B cell (primary cell): ENCODE measurements around the gene DSTYK. TPM values are rescaled to one million over a fixed set of nuclear protein-coding genes. Genes with fewer than 3 reads are reported as not detected.
A peak's percentile ranks its signal among the peaks of the same experiment; 100 is the strongest.

ENCODE experiments used
- ATAC-seq: fragments of 200-7000 bp; cut with Tn5 transposase; one replicate; pipeline ENCODE4 v1.10.0; 2021; ENCODE audit warnings: low read depth, mild to moderate bottlenecking, moderate number of reproducible peaks, moderate library complexity
- CTCF ChIA-PET: fragments of 350-600 bp; sonication (Branson Sonifier 250); formaldehyde crosslinking; loops from one replicate; lab custom pipeline; 2021; ENCODE audit warnings: antibody characterized with exemption, inconsistent platforms; lab: Charles Lee
- POLR2A ChIA-PET: fragments of 350-600 bp; sonication (Branson Sonifier 250); formaldehyde crosslinking; loops from one replicate; lab custom pipeline; 2021; ENCODE audit warnings: antibody characterized with exemption; lab: Charles Lee
- DNase-seq: peaks from one replicate; pipeline ENCODE4 v3.0.0; 2013
- H2AFZ ChIP-seq: 2 replicates; pipeline ENCODE4 v1.6.1; 2012; ENCODE audit warnings: mild to moderate bottlenecking, low read depth, low read length; ENCODE audit not compliant: insufficient read depth, poor library complexity, severe bottlenecking
- H3K27ac ChIP-seq, 2 donors: 1 replicate in 1 of 2; 2 replicates in 1 of 2; pipeline ENCODE4 v1.5.1; 2012 to 2013; ENCODE audit warnings: low read length in 2 of 2, mild to moderate bottlenecking in 2 of 2, moderate library complexity in 1 of 2
- H3K27me3 ChIP-seq, 4 experiments: fragments of 200-600 bp in 1 of 4; sonication (generic) in 1 of 4; replicated peaks in 1 of 4; 1 replicate in 2 of 4; 2 replicates in 2 of 4; pipeline versions ENCODE4 v1.6.1 to v1.7.0; 2013 to 2016; ENCODE audit warnings: low read length in 3 of 4, mild to moderate bottlenecking in 2 of 4, mixed read lengths in 1 of 4, moderate library complexity in 1 of 4; ENCODE audit not compliant: insufficient read depth in 4 of 4, control insufficient read depth in 3 of 4; ENCODE audit errors: control extremely low read depth in 1 of 4
- H3K36me3 ChIP-seq, 2 experiments: replicated peaks in 1 of 2; 1 replicate in 1 of 2; 2 replicates in 1 of 2; pipeline versions ENCODE4 v1.6.1 to v1.7.1; 2013; ENCODE audit warnings: low read length in 1 of 2; ENCODE audit not compliant: insufficient read depth in 2 of 2, control insufficient read depth in 1 of 2; ENCODE audit errors: control extremely low read depth in 1 of 2, extremely low read depth in 1 of 2
- H3K4me1 ChIP-seq, 2 donors: fragments of 200-600 bp in 1 of 2; sonication (generic) in 1 of 2; 1 replicate in 1 of 2; 2 replicates in 1 of 2; pipeline versions ENCODE4 v1.5.1 to v1.6.1; 2013 to 2017; ENCODE audit warnings: low read length in 2 of 2; ENCODE audit not compliant: control insufficient read depth in 2 of 2, insufficient read depth in 2 of 2
- H3K4me2 ChIP-seq: replicated peaks from 2 replicates; pipeline ENCODE3; 2012; ENCODE audit warnings: mild to moderate bottlenecking, low read depth, low read length; ENCODE audit not compliant: poor library complexity, severe bottlenecking
- H3K4me3 ChIP-seq, 5 experiments: fragments of 200-600 bp in 1 of 5; sonication (generic) in 1 of 5; 1 replicate in 3 of 5; 2 replicates in 2 of 5; pipeline versions ENCODE4 v1.5.1 to v1.7.0; 2011 to 2016; ENCODE audit warnings: low read length in 4 of 5, mild to moderate bottlenecking in 4 of 5, low read depth in 2 of 5, control low read depth in 1 of 5, moderate library complexity in 1 of 5; ENCODE audit not compliant: insufficient read depth in 1 of 5; ENCODE audit errors: control extremely low read depth in 1 of 5, extremely low read depth in 1 of 5
- H3K79me2 ChIP-seq: fragments of 200-600 bp; sonication (generic); one replicate; pipeline ENCODE4 v1.6.0; 2016; ENCODE audit warnings: low read length; ENCODE audit not compliant: control insufficient read depth, insufficient read depth
- H3K9ac ChIP-seq: fragments of 200-600 bp; sonication (generic); 2 replicates; pipeline ENCODE4 v1.6.1; 2017; ENCODE audit warnings: mild to moderate bottlenecking, low read length, moderate library complexity
- H3K9me3 ChIP-seq, 3 donors: one replicate each; pipeline versions ENCODE4 v1.6.1 to v1.7.1; 2013; ENCODE audit warnings: low read length in 2 of 3; ENCODE audit not compliant: control insufficient read depth in 2 of 3, insufficient read depth in 1 of 3; ENCODE audit errors: control extremely low read depth in 1 of 3
- H4K20me1 ChIP-seq: 2 replicates; pipeline ENCODE4 v1.6.0; 2012; ENCODE audit warnings: mild to moderate bottlenecking, low read length; ENCODE audit not compliant: insufficient read depth, control insufficient read depth, poor library complexity, severe bottlenecking
- H3K27ac Mint-ChIP-seq: one replicate; pipeline ENCODE4 v1.8.0; 2021; ENCODE audit warnings: mixed read lengths
- H3K27me3 Mint-ChIP-seq: one replicate; pipeline ENCODE4 v1.8.0; 2021; ENCODE audit warnings: mixed read lengths
- H3K4me1 Mint-ChIP-seq: one replicate; pipeline ENCODE4 v1.8.0; 2021; ENCODE audit warnings: mixed read lengths
- H3K4me3 Mint-ChIP-seq: one replicate; pipeline ENCODE4 v1.8.0; 2021; ENCODE audit warnings: mixed read lengths
- H3K9me3 Mint-ChIP-seq: one replicate; pipeline ENCODE4 v1.8.0; 2022; ENCODE audit warnings: mixed read lengths; ENCODE audit not compliant: insufficient read depth
- EZH2 ChIP-seq: IDR thresholded peaks from 2 replicates; pipeline ENCODE4 v1.6.1; 2012; ENCODE audit warnings: borderline replicate concordance, low read depth, mild to moderate bottlenecking, moderate library complexity, low read length; ENCODE audit not compliant: insufficient read depth, poor library complexity, severe bottlenecking
- WGBS: methylation state at CpG from one replicate; pipeline ENCODE4 v1.1.5; 2013; ENCODE audit warnings: missing lambda C conversion rate; ENCODE audit not compliant: insufficient coverage; 5-methylcytosine and 5-hydroxymethylcytosine counted together
- intact Hi-C: fragments of 100-400 bp; cut with micrococcal nuclease; formaldehyde crosslinking; loops from one replicate; pipeline ENCODE4 v1.10.0; 2022
- polyA plus RNA-seq: library from polyadenylated mRNA; depleted of rRNA; stranded (reverse); fragments of >200 nt; gene quantifications from 2 replicates; pipeline ENCODE4 v1.2.3, GENCODE V29; 2012
- total RNA-seq, 2 donors: library from RNA; stranded (reverse); fragments of 120-200 nt in 1 of 2; gene quantifications; 1 replicate in 1 of 2; 2 replicates in 1 of 2; pipeline versions ENCODE4 v1.2.3 to v1.2.4, GENCODE V29; 2013 to 2022
- TF ChIP-seq, protein P1 (sequence below): fragments of 200-600 bp; IDR thresholded peaks from one replicate; pipeline ENCODE4 v1.8.0; 2022; ENCODE audit warnings: antibody characterized with exemption, mild to moderate bottlenecking

Gene DSTYK
- total and polyA plus RNA-seq, 2 donors (not counting 1 experiment from before 2014, with no cell fraction given): 3.6 to 15.7 TPM

DNA sequence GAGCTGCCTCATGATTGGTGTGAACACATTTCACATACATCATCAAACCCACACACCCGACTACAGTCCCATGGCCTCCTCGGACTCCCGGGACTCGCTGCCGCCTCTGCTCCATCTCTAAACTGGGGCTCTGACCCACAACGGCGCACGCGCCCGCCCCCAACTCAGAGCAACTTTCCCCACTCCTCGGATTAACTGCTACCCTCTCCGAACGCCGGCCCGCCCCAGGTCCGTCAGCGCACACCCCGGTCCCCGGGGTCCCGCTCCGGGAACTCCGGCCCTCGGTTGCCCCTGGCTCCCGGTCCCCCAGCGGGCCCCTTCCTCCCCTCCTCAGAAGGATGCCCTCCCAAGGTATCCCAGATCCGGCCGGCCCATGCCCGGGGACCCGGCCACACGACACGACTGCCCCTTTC, 740 bp downstream of the DSTYK start:
- CTCF ChIA-PET: interaction anchor here (1.0 to 1.5 kb wide), 2 partner anchors 45 to 69 kb away, joined by 3 to 4 read pairs; no protein-coding TSS in a partner anchor
- POLR2A ChIA-PET: interaction anchor here (0.6 to 1.8 kb wide), 3 partner anchors 18 to 1352 kb away, joined by 3 to 8 read pairs (median 5); no protein-coding TSS in a partner anchor
- peak overlapping the region; percentile 92 for H3K9ac ChIP-seq
- no peak for DNase-seq
- peak; percentile 0 for ATAC-seq
- no peaks in the 10 kb centered on the region for H3K27me3 ChIP-seq
- Mint-ChIP-seq H3K27ac (peak overlapping the region; percentile 96), H3K4me3 (peak overlapping the region; percentile 96), H3K4me1 (peaks cover 48% of the 10 kb centered on the region), H3K9me3 (no peaks in the 10 kb centered on the region), H3K27me3 (no peaks in the 10 kb centered on the region)
- H3K79me2 ChIP-seq: peaks cover 55% of the 10 kb centered on the region
- peak overlapping the region; percentile 97 for H2AFZ ChIP-seq
- peak overlapping the region; percentile 64 to 75 for H3K27ac ChIP-seq
- H3K4me2 ChIP-seq: peak overlapping the region; percentile 89
- H3K36me3 ChIP-seq: no peaks in the 10 kb centered on the region
- peaks cover 22 to 25% of the 10 kb centered on the region in 2 donors for H3K4me1 ChIP-seq
- H4K20me1 ChIP-seq: peaks cover 6% of the 10 kb centered on the region
- TF ChIP-seq, protein P1, sequence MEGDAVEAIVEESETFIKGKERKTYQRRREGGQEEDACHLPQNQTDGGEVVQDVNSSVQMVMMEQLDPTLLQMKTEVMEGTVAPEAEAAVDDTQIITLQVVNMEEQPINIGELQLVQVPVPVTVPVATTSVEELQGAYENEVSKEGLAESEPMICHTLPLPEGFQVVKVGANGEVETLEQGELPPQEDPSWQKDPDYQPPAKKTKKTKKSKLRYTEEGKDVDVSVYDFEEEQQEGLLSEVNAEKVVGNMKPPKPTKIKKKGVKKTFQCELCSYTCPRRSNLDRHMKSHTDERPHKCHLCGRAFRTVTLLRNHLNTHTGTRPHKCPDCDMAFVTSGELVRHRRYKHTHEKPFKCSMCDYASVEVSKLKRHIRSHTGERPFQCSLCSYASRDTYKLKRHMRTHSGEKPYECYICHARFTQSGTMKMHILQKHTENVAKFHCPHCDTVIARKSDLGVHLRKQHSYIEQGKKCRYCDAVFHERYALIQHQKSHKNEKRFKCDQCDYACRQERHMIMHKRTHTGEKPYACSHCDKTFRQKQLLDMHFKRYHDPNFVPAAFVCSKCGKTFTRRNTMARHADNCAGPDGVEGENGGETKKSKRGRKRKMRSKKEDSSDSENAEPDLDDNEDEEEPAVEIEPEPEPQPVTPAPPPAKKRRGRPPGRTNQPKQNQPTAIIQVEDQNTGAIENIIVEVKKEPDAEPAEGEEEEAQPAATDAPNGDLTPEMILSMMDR: no peak
- TF ChIP-seq EZH2: no peak
- peak overlapping the region; percentile 66 to 96 (median 91) for H3K4me3 ChIP-seq
- 1% methylated on average over 30 of the region's 31 CpGs for WGBS
- intact Hi-C loops: loop anchor here (1.0 kb wide), 5 partner anchors 17 to 422 kb away; partner anchors contain the start of genes ELK4, NUAK2 and TMCC2
- no peaks in the 10 kb centered on the region for H3K9me3 ChIP-seq

DNA sequence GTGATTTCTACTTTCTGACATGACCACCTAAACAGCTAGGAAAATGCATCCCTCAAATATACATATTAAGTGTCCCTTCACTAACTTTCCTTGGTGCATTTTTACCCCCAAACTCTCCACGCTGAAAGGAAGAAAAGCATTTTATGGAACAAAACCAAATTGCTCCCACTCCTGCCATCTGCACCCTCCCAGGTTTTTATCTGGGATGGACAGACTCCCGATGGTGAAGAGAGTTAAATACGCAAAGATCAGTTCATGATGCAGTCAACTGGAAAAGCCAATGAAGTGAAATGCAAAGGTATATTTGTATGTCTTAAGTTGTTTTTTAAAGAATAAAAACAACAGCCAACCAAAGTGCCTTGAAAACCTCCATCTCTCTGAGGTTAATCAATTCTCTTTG, 2.7 kb downstream of the DSTYK start:
- no peak overlapping the region for H3K4me3 ChIP-seq
- no peak for DNase-seq
- no peak overlapping the region for H2AFZ ChIP-seq
- no peaks in the 10 kb centered on the region for H3K9me3 ChIP-seq
- H3K4me1 Mint-ChIP-seq: peaks cover 41% of the 10 kb centered on the region
- ChIA-PET CTCF (no interaction called here), POLR2A (interaction anchor here (0.6 kb wide), 1 partner anchor 20 kb away, joined by 4 read pairs; no protein-coding TSS in a partner anchor)
- TF ChIP-seq, protein P1: no peak
- TF ChIP-seq EZH2: no peak
- no peaks in the 10 kb centered on the region for H3K36me3 ChIP-seq
- H3K9ac ChIP-seq: no peak overlapping the region
- ATAC-seq: no peak
- no peak overlapping the region for H3K4me2 ChIP-seq
- intact Hi-C loops: no loop called here
- 80% methylated on average over 1 of the region's 3 CpGs for WGBS
- H3K27me3 Mint-ChIP-seq: no peaks in the 10 kb centered on the region
- H4K20me1 ChIP-seq: peaks cover 19% of the 10 kb centered on the region
- peaks cover 15 to 19% of the 10 kb centered on the region in 2 donors for H3K4me1 ChIP-seq
- H3K4me3 Mint-ChIP-seq: peak overlapping the region; percentile 19
- H3K27ac ChIP-seq: no peak overlapping the region
- no peak overlapping the region for H3K27ac Mint-ChIP-seq
- no peaks in the 10 kb centered on the region for H3K27me3 ChIP-seq
- H3K79me2 ChIP-seq: peaks cover 73% of the 10 kb centered on the region
- no peaks in the 10 kb centered on the region for H3K9me3 Mint-ChIP-seq
